Endometrial microvascular endothelial cells (primary cell): Measurements from ENCODE around the gene AMN1. TPM values are rescaled to one million over a fixed set of nuclear protein-coding genes. Genes with fewer than 3 reads are reported as not detected.
"Not testable (repeated sequence)": the region's sequence is repeated elsewhere in the genome, so short reads cannot be mapped to it uniquely, and the experiment has no call there.

Experiments used
- in situ Hi-C: cut with HindIII; loops from 2 replicates; pipeline ENCODE4 v1.10.0; 2017; ENCODE audit warnings: low sequenced_read_pairs, low pct_unique_long_range_greater_than_20kb; ENCODE audit errors: inconsistent ontology term
- total RNA-seq: library from RNA; depleted of rRNA; stranded (reverse); fragments of >200 nt; gene quantifications from one replicate; pipeline ENCODE4 v1.2.3, GENCODE V29; 2015; ENCODE audit errors: inconsistent ontology term

AMN1 gene
- total RNA-seq, 1 donor from 2014 or later, result 8.5 TPM

DNA sequence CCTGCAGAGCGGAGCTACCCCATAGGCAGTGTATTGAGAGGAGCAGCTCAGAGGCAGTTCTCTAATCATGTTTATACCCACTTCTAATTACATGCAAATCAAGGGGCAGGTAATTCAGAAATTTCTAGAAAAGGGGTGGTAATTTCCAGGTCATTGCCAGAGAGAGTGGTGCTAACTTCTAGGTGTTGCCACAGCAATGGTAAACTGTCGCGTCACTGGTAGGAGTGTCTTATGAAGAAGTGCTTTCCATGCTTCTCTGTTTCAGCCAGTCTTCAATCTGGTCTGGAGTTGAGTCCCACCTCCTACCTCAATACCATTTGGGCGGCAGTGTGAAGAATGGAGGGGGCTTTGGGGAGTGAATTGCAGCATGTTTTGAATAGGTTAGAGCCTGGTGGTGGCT lies 8.5 kb upstream of the AMN1 start:
- in situ Hi-C loops, result loop anchor here (25.0 kb wide), 2 partner anchors 125 to 225 kb away; partner anchors contain the start of gene RESF1

DNA sequence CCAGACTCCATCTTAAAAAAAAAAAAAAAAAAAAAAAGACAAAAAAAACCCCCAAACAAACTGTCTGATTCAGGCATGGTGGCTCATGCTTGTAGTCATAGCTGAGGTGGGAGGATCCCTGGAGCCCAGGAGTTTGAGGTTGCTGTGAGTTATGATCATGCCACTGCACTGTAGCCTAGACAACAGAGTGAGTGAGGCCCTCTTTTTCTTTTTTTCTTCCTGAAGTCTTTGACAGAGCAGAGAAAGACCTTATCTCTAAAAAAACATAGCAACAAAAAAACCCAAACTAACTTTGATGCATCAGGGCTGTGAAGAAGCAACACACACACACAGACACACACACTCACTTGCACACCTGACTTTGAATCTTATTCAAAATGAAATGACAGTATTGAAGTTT lies 7.7 kb upstream of the AMN1 start:
- in situ Hi-C loops, result loop anchor here (25.0 kb wide), 2 partner anchors 126 to 226 kb away; partner anchors contain the start of gene RESF1

DNA sequence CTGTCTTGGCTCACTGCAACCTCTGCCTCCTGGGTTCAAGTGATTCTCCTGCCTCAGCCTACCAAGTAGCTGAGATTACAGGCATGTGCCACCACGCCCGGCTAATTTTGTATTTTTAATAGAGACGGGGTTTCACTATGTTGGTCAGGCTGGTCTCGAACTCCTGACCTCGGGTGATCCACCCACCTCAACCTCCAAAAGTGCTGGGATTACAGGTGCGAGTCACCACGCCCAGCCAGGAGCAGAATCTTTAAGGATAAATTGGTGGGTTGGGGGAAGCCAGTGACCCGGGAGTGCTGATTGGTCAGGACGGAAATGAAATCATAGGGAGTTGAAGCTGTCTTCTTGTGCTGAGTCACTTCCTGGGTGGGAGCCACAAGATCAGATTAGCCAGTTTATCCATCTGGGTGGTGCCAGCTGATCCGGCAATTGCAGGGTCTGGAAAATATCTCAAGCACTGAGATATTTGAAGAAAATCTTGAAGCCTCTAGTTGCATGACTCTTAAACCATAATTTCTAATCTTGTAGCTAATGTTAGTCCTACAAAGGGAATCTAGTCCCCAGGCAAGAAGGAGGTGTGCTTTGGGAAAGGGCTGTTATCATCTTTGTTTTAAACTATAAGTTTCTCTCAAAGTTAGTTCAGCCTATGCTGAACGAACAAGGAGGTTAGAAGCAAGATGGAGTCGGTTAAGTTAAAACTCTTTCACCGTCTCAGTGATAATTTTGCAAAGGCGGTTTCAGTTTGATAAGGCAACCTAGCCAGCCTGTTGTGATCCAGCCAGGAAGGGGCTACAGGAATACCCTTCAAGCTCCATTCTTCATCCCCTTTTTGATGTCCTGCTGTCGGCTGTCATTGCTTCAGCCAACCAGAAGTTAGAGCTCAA lies 5.0 kb upstream of the AMN1 start:
- in situ Hi-C loops, result loop anchor here (25.0 kb wide), 2 partner anchors 129 to 229 kb away; partner anchors contain the start of gene RESF1

DNA sequence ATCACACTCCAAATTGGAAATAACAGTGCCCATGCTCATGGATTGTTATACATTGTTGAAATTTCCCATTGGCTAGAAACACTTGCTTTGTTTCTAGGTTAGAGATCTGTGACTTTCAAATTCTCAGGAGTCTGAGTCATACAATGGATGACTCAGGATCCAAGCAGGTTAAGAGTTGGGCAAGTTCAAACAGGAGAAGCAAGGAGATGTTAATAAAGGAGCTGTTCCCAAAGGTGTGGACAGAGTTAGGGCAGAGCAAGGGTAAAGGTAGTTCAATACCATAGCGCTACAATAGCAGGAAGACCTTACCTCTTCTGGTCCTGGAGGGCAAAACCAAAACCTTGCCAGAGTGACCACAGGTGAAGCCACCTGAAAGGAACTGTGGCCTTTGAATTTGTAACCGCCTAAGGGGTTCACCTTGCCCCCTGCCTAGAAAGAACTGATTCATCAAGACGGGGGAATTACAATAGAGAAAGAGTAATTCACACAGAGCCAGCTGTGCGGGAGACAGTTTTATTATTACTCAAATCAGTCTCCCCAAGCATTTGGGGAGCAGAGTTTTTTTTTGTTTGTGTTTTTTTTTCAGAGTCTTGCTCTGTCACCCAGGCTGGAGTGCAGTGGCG lies 4.2 kb upstream of the AMN1 start:
- in situ Hi-C loops, result loop anchor here (25.0 kb wide), 2 partner anchors 129 to 229 kb away; partner anchors contain the start of gene RESF1

DNA sequence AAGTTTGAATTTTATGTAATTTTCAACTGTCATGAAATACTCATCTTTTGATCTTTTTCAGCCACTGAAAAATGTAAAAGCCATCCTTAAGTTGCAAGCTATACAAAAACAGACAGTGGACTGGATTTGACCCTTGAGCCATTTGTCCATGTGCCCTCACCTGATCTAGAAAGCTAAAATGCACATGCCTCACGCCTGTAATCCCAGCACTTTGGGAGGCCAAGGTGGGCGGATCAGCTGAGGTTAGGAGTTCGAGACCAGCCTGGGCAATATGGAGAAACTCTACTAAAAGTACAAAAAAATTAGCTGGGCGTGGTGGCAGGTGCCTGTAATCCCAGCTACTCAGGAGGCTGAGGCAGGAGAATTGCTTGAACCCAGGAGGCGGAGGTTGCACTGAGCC lies 2.4 kb upstream of the AMN1 start:
- in situ Hi-C loops, result loop anchor here (25.0 kb wide), 2 partner anchors 131 to 231 kb away; partner anchors contain the start of gene RESF1

DNA sequence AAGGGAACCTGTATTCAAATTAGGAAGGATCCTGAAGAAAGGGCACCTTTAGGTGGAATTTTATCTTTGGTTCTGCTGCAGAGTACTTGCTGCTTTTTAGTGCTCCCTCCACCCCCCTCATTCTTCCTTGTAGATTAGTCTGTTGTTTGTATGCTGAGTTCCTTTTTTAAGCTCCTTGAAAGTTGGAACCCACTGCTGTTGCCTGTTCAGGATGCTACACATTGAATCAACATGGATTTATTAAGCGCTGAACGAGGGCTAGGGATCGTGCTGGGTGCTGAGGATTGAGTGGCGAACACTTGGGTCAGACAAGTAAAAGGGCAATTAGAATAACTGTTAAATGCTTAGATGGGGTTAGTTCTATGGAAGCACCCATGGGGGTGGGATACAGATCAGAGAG lies 884 bp upstream of the AMN1 start:
- in situ Hi-C loops, result loop anchor here (25.0 kb wide), 2 partner anchors 133 to 233 kb away; partner anchors contain the start of gene RESF1

DNA sequence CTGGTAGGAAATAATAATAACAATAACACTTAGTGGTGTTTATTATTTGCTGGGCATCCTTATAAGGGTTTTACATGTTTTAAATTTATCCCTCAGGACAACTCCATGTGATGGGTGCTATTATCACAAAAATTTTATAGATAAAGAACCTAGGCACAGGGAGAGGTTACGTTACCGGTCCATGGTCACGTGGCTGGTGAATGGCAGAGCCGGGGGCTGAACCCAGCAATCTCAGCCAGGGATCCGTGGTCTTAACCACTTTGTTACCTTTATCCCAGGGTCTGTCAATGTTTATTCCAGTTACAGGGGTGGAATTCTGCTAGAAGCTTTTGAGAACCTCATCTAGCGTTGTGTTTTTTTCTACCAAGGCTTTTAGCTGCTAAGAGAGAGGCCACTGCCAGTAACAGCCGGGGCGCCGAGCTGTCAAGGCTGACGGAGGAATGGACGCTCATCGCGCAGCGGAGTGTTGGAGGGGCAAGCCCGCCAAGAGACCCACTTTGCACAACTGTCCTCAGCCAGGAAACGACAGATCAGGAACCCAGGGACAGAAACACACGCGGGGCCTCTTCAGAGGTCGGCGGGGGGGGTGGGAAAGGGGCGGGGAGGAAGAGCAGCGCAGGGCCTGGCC lies 418 bp downstream of the AMN1 start:
- in situ Hi-C loops, result loop anchor here (25.0 kb wide), 2 partner anchors 134 to 234 kb away; partner anchors contain the start of gene RESF1

DNA sequence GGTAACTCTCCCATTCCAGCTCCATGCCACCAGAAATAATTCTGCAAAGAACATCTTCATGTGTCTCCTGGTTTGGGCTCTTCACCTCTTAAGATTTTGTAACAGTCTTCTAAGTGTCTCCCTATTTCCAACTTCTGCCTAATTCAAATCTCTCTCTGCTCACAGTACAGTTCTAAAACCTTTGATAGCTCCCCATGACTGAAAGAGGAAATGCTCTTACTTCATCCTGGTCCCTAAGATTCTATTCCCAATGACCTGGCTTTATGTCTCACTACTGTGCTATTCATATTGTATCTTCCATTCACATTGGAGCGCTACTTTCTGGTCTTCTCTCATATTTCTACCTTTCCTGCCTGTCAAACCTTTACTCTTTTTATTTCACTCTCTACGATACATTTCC lies 1.6 kb downstream of the AMN1 start:
- in situ Hi-C loops, result loop anchor here (25.0 kb wide), 2 partner anchors 135 to 235 kb away; partner anchors contain the start of gene RESF1

DNA sequence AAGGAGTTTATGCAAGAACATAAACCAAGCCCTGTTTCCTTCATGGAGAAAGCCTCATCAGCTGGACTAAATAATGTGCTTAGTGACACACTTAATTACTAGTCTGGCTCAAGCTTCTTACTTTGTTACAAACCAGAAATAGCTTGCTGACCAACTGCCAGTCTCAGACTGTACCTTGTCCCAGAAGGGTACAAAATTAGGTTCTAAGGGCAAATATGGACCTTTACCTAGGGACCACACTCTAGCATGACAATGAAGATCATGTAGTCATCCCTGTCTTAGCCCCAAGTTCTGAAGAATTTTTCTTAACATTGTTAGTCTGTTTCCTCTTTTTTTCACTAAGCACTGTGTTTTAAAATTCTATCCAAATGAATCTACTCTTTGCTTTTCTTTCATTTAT lies 2.2 kb downstream of the AMN1 start:
- in situ Hi-C loops, result loop anchor here (25.0 kb wide), 2 partner anchors 136 to 236 kb away; partner anchors contain the start of gene RESF1

DNA sequence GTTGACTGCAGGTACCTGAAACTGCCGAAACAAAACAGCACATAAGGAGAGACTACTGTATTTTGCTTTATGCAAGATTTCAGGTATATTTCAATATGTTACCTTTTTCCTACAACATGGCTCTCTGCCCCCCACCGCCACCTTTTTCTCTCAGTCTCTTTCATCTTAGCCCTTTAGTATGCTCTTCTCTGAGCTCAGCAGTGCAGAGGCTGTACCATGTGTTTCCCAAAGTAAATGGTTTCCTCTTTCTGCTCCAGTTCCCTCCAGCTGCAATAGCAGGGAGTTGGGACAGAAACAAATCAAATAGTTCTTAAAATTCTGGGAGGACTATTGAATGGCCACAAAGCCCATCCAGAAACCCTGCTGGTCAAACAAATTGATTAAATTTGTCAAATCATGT lies 4.3 kb downstream of the AMN1 start:
- in situ Hi-C loops, result no loop called here

DNA sequence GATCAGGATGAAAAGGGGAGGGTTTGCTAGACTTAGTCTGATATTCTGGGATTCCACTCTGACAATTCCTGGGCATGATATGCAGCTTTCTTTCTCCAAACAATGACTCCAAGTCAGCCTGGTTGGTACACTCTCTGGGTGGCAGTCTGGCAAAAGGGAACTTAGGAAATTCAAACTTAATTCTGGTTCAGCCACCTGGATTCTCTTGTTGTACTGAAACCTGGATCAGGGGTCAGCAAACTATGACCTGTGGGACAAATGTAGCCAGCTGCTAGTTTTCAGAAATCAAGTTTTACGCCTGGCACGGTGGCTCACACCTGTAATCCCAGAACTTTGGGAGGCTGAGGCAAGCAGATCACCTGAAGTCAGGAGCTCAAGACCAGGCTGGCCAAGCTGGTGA lies 6.2 kb downstream of the AMN1 start:
- in situ Hi-C loops, result no loop called here

DNA sequence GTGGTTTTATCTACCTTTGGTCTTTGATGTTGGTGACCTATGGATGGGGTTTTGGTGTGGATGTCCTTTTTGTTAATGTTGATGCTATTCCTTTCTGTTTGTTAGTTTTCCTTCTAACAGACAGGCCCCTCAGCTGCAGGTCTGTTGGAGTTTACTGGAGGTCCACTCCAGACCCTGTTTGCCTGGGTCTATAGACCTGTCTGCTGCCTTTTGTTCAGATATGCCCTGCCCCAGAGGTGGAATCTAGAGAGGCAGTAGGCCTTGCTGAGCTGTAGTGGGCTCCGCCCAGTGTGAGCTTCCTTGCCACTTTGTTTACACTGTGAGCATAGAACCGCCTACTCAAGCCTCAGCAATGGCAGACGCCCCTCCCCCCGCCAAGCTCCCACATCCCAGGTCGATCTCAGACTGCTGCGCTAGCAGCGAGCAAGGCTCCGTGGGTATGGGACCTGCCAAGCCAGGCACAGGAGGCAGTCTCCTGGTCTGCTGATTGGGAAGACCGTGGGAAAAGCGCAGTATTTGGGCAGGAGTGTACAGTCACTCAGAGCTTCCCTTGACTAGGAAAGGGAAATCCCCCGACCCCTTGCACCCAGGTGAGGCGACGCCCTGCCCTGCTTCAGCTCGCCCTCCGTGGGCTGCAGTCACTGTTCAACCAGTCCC lies 10.2 kb downstream of the AMN1 start:
- in situ Hi-C loops, result not testable (repeated sequence)

DNA sequence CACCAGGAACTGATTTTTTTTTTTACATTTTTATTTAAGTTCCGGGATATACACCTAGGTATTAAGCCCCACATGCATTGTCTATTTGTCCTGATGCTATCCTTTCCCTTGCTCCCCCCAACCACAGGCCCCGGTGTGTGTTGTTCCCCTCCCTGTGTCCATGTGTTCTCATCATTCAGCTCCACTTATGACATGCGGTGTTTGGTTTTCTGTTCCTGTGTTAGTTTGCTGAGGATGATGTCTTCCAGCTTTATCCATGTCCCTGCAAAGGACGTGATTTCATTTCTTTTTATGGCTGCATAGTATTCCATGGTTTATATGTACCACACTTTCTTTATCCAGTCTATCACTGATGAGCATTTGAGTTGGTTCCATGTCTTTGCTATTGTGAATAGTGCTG lies 11.8 kb downstream of the AMN1 start:
- in situ Hi-C loops, result not testable (repeated sequence)

DNA sequence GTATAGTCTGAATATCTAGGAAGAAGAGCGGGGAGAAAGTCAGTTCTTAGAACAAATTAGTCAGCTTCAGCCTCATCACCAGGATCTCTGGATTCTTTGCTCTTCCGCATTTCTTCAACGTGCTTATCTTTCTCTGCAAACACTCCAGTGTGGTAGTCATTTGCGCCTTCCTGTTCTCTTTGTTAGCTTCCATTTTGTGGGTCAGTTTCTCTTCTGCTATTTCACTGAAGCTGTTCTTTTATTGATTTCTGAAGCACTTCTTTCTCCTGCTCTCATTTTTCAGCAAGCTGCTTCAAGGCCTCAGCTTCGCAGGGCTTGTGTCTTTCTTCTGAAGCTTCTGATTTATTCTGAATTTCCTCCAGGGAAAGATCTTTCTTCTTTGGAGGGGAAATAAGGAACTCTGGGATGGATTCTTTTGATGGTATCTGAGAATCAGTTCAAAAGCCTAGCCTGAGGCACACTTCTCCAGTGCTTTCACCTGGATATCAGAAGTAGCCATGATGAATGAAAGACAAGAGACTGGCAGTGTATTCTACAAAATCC lies 13.5 kb downstream of the AMN1 start:
- in situ Hi-C loops, result no loop called here

DNA sequence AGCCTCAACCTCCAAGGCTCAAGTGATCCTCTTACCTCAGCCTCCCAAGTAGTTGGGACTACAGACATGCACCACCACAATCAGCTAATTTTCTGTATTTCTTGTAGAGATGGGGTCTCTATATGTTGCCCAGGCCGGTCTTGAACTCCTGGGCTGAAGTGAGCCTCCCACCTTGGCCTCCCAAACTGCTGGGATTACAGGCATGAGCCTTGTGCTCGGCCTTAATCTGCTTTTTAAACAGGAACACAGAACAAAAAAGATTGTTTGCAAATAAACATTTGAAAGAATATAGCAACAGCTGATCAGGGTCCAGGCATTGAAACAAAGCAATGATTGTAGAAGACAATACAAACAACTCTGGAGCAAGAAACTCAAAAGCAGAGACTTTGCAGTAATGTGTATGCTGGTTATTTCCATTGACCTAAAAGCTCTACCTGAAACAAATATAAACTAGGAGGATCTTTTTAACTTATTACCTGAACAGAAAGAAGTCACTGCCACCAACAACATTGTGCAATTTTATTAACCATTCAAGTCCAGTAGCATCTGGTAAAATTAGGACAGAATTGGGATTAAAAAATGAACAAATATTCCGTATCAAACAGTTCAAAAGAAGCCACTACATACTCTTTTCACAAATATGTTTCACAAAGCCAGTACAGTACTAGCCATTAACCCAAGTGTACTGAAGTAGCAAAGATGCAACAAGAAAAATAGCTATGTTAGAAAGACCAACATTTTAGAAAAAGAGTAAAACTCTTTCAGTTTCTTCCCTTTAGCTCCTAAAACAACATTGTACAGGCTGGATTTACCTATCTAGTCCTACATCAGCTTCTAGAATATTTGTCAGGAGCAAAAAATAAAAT lies 14.2 kb downstream of the AMN1 start:
- in situ Hi-C loops, result no loop called here

DNA sequence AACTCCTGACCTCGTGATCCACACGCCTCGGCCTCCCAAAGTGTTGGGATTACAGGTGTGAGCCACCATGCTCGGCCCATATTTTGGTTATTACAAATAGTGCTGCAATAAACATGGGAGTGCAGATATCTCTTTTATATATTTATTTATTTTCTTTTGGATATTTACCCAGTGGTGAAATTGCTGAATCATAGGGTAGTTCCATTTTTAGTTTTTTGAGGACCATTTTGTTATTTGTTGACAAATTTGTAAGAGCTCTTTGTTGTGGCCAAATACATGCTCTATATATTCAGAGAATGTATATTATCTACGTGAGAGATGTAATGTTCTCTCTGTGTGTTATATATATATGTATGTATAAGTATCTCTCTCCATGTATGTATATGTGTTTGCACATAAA lies 15.9 kb downstream of the AMN1 start:
- in situ Hi-C loops, result no loop called here

DNA sequence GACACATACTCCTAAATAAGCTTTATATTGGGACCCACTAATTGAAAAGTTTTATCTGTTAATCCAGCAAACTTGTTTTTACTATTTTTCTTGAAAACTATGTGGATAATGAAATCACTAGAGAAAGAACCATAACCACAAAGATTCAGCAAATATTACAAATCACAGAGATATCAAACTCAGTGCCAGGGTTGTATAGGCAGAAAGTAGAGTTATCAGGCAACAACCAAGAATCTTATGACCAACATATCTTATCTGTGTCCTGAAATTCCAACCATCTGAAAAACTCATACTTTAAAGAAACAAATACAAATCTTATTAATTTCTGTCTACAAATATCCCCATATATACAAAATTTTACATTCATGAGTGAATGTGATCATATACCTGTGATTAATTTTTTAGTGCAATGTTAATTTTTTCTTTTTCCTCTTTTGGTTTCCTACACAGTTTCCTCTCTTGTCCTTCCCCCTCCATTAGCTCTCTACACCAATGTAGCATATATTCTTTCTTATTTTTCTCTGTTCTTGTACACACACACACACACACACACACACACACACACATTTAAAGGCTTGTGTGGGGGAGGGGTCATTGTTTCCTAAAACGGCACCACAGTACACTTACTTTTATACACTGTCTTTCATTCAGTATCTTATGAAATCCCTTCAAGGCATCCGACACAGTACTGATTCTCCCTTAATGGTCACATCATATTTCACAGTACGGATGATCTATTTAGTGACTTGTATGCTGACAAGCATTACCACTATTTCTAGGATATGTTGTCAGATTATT lies 18.6 kb downstream of the AMN1 start:
- in situ Hi-C loops, result no loop called here
